ENCODE results near the gene IMPDH1. TPM values are rescaled to one million over a fixed set of nuclear protein-coding genes. Genes with fewer than 3 reads are reported as not detected.

The IMPDH1 gene
- total and polyA plus RNA-seq, 10 of the 15 experiments (the other 5 are each of a cell fraction or from before 2014, with no cell fraction given) = 0.50 to 61.3 (median 41.8) TPM

- intact Hi-C loops (cut with micrococcal nuclease; ENCODE audit: unreplicated experiment) (loop anchor here (10.0 kb wide), 1 partner anchor 430 kb away; no protein-coding TSS in a partner anchor), in situ Hi-C loops (cut with MboI) (no loop called here)
- peak overlapping the region; percentile 63 for H3K9ac ChIP-seq (ENCODE audit: control insufficient read depth, insufficient read depth, low read length)
- TSS peak; percentile 96 for BruUV-seq (replicated peaks)
- H3K4me2 ChIP-seq (ENCODE audit: control insufficient read depth, insufficient read depth) = peak overlapping the region; percentile 97
- ChIA-PET SMC1A (ENCODE audit: uncharacterized antibody, unreplicated experiment) (interaction anchor here (0.9 to 1.5 kb wide), 9 partner anchors 10 to 107 kb away, joined by 3 to 7 read pairs (median 3); no protein-coding TSS in a partner anchor), POLR2A (interaction anchor here (0.6 to 4.8 kb wide), 7 partner anchors 10 to 71 kb away, joined by 3 to 52 read pairs (median 5); no protein-coding TSS in a partner anchor), RAD21 (ENCODE audit: unreplicated experiment) (interaction anchor here (0.9 to 4.6 kb wide), 10 partner anchors 9 to 508 kb away, joined by 3 to 28 read pairs (median 4); no protein-coding TSS in a partner anchor), CTCF (interaction anchor here (0.8 to 11.3 kb wide), 5 partner anchors 11 to 1386 kb away, joined by 3 to 227 read pairs (median 3); no protein-coding TSS in a partner anchor)
- DNase-seq (ENCODE audit: low read depth, low spot score) (no peak), ATAC-seq (no peak), FAIRE-seq (no peak)
- no peaks in the 10 kb centered on the region; the same call in 2 of the 3 replicates for H3K9me3 ChIP-seq (replicated peaks; ENCODE audit: control insufficient read depth, insufficient read depth, low read length)
- H3K4me1 ChIP-seq (ENCODE audit: control insufficient read depth, insufficient read depth, low read length) = peaks cover 27% of the 10 kb centered on the region
- H3K27me3 ChIP-seq (replicated peaks in 1 of 2; ENCODE audit: control insufficient read depth in 2 of 2, insufficient read depth in 2 of 2, low read length in 1 of 2) = no peaks in the 10 kb centered on the region
- H3K36me3 ChIP-seq (ENCODE audit: control insufficient read depth in 2 of 2, insufficient read depth in 2 of 2, low read length in 1 of 2) = peaks cover 0 to 4% of the 10 kb centered on the region in 2 experiments; a peak in 1 of 4 replicates
- no peaks in the 10 kb centered on the region for H4K20me1 ChIP-seq (ENCODE audit: control insufficient read depth, insufficient read depth)
- peaks cover 41% of the 10 kb centered on the region for H3K79me2 ChIP-seq (ENCODE audit: control insufficient read depth, insufficient read depth, low read length)
- 48% methylated on average over 25 of the region's 25 CpGs for WGBS (ENCODE audit: insufficient coverage, insufficient replicate concordance, low lambda C conversion rate, missing lambda C conversion rate)
- TF ChIP-seq ZBTB33 (IDR thresholded peaks at IDR 0.05) = peak; percentile 75; the same call in 1 of the 2 replicates
- no peak for TF ChIP-seq ATF2 (IDR thresholded peaks at IDR 0.05; ENCODE audit: low read length)
- peak; percentile 66 for TF ChIP-seq SMAD1 (IDR thresholded peaks at IDR 0.05; ENCODE audit: low read depth, partially characterized antibody)
- 0 out of 2 replicates have a peak, but pooled peaks have one; percentile 3 for TF ChIP-seq CBX5 (IDR thresholded peaks at IDR 0.05; ENCODE audit: low read depth)
- TF ChIP-seq RELB (IDR thresholded peaks at IDR 0.05; ENCODE audit: low read depth) = peak; percentile 56; the same call in 1 of the 2 replicates
- peak overlapping the region; percentile 52 for H2AFZ ChIP-seq (ENCODE audit: control insufficient read depth, low read depth, low read length)
- H3K27ac ChIP-seq (ENCODE audit: control insufficient read depth, insufficient read depth) = peak overlapping the region; percentile 77
- H3K4me3 ChIP-seq = peak overlapping the region; percentile 69
Measured at GRCh38 chr7:128454808-128455542, 45.2 kb upstream of the IMPDH1 start.

All from GM12878 (cell line).